T-cell (primary cell): Measurements from ENCODE around the gene CBFA2T2. TPM values are rescaled to one million over a fixed set of nuclear protein-coding genes. Genes with fewer than 3 reads are reported as not detected.

Experiments used
- ATAC-seq, 4 experiments: fragments of 200-7000 bp in 3 of 4; fragments of 150-1000 bp in 1 of 4; cut with Tn5 transposase; replicated peaks in 1 of 4; 1 replicate in 3 of 4; 2 replicates in 1 of 4; pipeline ENCODE4 v1.10.0; 2021; ENCODE audit warnings: moderate library complexity in 3 of 4, mild to moderate bottlenecking in 2 of 4, moderate number of reproducible peaks in 1 of 4
- CTCF ChIA-PET, 2 donors: fragments of 300-600 bp; sonication (Branson Sonifier 250); formaldehyde crosslinking; loops; one replicate each; lab custom pipeline; 2022; ENCODE audit warnings: antibody characterized with exemption in 2 of 2; lab: Charles Lee
- POLR2A ChIA-PET, 2 donors: fragments of 300-600 bp; sonication (Branson Sonifier 250); formaldehyde crosslinking; loops; one replicate each; lab custom pipeline; 2022; ENCODE audit warnings: antibody characterized with exemption in 2 of 2; lab: Charles Lee
- DNase-seq, 35 experiments: peaks; one replicate each; pipeline versions ENCODE4 v3.0.0 to v3.0.0-alpha.2; 2013 to 2023
- H3K27ac ChIP-seq: one replicate; pipeline ENCODE4 v1.5.1; 2013; ENCODE audit warnings: low read length
- H3K27me3 ChIP-seq, 2 experiments: replicated peaks in 1 of 2; 1 replicate in 1 of 2; 2 replicates in 1 of 2; pipeline versions ENCODE4 v1.6.1 to v1.7.0; 2013; ENCODE audit warnings: low read length in 1 of 2, mixed read lengths in 1 of 2; ENCODE audit not compliant: control insufficient read depth in 2 of 2, insufficient read depth in 2 of 2; ENCODE audit errors: extremely low read depth in 1 of 2
- H3K36me3 ChIP-seq, 2 donors: 1 replicate in 1 of 2; 2 replicates in 1 of 2; pipeline versions ENCODE4 v1.6.1 to v1.7.0; 2013; ENCODE audit warnings: low read length in 1 of 2; ENCODE audit not compliant: control insufficient read depth in 2 of 2, insufficient read depth in 1 of 2; ENCODE audit errors: extremely low read depth in 1 of 2
- H3K4me1 ChIP-seq, 2 experiments: 1 replicate in 1 of 2; 2 replicates in 1 of 2; pipeline versions ENCODE4 v1.6.1 to v1.7.0; 2013; ENCODE audit warnings: low read length in 2 of 2, mixed read lengths in 1 of 2; ENCODE audit not compliant: insufficient read depth in 2 of 2, control insufficient read depth in 1 of 2; ENCODE audit errors: extremely low read depth in 1 of 2
- H3K4me3 ChIP-seq, 2 donors: 1 replicate in 1 of 2; 2 replicates in 1 of 2; pipeline versions ENCODE4 v1.5.1 to v1.7.0; 2013; ENCODE audit warnings: mild to moderate bottlenecking in 2 of 2, low read length in 1 of 2, moderate library complexity in 1 of 2; ENCODE audit not compliant: control insufficient read depth in 1 of 2; ENCODE audit errors: extremely low read depth in 1 of 2
- H3K9me3 ChIP-seq: 2 replicates; pipeline ENCODE4 v1.7.0; 2013
- H3K27ac Mint-ChIP-seq, 2 donors: one replicate each; pipeline ENCODE4 v1.8.0; 2020 to 2021; ENCODE audit warnings: mild to moderate bottlenecking in 2 of 2, mixed read lengths in 2 of 2
- H3K27me3 Mint-ChIP-seq, 2 donors: one replicate each; pipeline ENCODE4 v1.8.0; 2021 to 2022; ENCODE audit warnings: mixed read lengths in 2 of 2
- H3K36me3 Mint-ChIP-seq: one replicate; pipeline ENCODE4 v1.8.0; 2021; ENCODE audit warnings: mixed read lengths
- H3K4me1 Mint-ChIP-seq, 3 donors: one replicate each; pipeline ENCODE4 v1.8.0; 2020 to 2022; ENCODE audit warnings: mixed read lengths in 3 of 3, mild to moderate bottlenecking in 1 of 3
- H3K4me3 Mint-ChIP-seq, 3 donors: one replicate each; pipeline ENCODE4 v1.8.0; 2020 to 2022; ENCODE audit warnings: mild to moderate bottlenecking in 3 of 3, mixed read lengths in 3 of 3, moderate library complexity in 3 of 3
- H3K9me3 Mint-ChIP-seq, 3 donors: one replicate each; pipeline ENCODE4 v1.8.0; 2020 to 2022; ENCODE audit warnings: mixed read lengths in 3 of 3
- WGBS: methylation state at CpG from one replicate; pipeline ENCODE4 v1.1.5; 2013; ENCODE audit warnings: missing lambda C conversion rate; ENCODE audit not compliant: insufficient coverage; 5-methylcytosine and 5-hydroxymethylcytosine counted together
- total RNA-seq, 35 experiments: library from RNA in 6 of 35; stranded (reverse) in 6 of 35; fragments of 120-200 nt in 1 of 35; gene quantifications; one replicate each; pipeline versions ENCODE4 v1.2.1 to v1.2.4 and lab custom pipeline; 2013 to 2026

CBFA2T2 gene
- total RNA-seq, 5 donors from 2014 or later (not counting 1 experiment from before 2014, with no cell fraction given) = 25.2 to 34.2 (median 31.0) TPM

DNA sequence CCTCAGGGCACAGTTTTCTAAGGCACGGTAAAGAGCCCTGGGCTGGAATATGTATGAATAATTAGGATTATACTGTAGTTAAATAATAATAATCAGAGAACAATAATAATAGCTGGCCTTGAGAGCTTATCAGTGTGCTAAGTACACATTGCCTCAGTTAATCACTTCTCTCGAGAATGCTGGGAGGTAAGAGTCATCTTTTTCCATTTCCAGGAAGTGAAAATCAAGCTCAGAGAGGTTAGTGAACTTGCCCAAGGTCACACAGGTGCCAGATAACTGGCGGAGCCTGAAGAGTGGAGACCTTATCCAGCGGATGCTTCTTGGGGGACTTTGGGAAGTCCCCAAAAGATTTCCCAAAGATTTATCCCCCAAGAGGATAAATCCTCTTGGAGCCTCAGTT lies 19.4 kb upstream of the CBFA2T2 start:
- CTCF ChIA-PET = no interaction called here
- POLR2A ChIA-PET = no interaction called here
- no peaks in the 10 kb centered on the region for H3K36me3 Mint-ChIP-seq

DNA sequence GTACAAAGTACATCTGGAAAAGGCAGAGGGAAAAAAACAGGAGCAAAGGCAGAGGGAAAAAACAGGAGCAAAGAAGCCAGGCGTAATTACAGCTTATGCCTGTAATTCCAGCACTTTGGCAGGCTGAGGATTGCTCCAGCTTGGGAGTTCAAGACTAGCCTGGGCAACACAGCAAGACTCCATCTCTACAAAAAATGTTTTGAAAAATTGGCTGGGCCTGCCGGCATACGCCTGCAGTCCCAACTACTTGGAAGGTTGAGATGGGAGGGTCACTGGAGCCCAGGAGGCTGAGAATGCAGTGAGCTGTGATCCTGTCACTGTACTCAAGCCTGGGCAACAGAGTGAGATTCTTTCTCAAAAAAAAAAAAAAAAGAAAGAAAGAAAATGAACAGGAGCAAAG lies 19.0 kb upstream of the CBFA2T2 start:
- Mint-ChIP-seq H3K4me1 (peaks cover 0 to 1% (median 0%) of the 10 kb centered on the region in 3 donors), H3K27me3 (no peaks in the 10 kb centered on the region), H3K9me3 (no peaks in the 10 kb centered on the region), H3K36me3 (no peaks in the 10 kb centered on the region), H3K4me3 (no peak overlapping the region), H3K27ac (no peak overlapping the region)
- POLR2A ChIA-PET = no interaction called here
- Histone ChIP-seq H3K9me3 (no peaks in the 10 kb centered on the region), H3K27me3 (no peaks in the 10 kb centered on the region), H3K4me1 (no peaks in the 10 kb centered on the region), H3K27ac (no peak overlapping the region), H3K4me3 (no peak overlapping the region), H3K36me3 (no peaks in the 10 kb centered on the region)
- no peak for DNase-seq
- CTCF ChIA-PET = no interaction called here
- ATAC-seq = no peak
- WGBS = 80% methylated on average over 1 of the region's 3 CpGs

More for the DNA sequence above, 19.4 kb upstream of the CBFA2T2 start:
- H3K27ac Mint-ChIP-seq = no peak overlapping the region
- no CpG with 5 or more reads among the region's 4 CpGs for WGBS
- no peak for ATAC-seq
- no peaks in the 10 kb centered on the region for H3K27me3 ChIP-seq
- no peaks in the 10 kb centered on the region for H3K4me1 ChIP-seq
- H3K4me1 Mint-ChIP-seq = peaks cover 0 to 2% (median 0%) of the 10 kb centered on the region in 3 donors
- DNase-seq = no peak
- no peak overlapping the region for H3K4me3 ChIP-seq
- no peaks in the 10 kb centered on the region for H3K9me3 Mint-ChIP-seq
- H3K4me3 Mint-ChIP-seq = no peak overlapping the region
- no peaks in the 10 kb centered on the region for H3K9me3 ChIP-seq
- no peaks in the 10 kb centered on the region for H3K36me3 ChIP-seq
- H3K27me3 Mint-ChIP-seq = no peaks in the 10 kb centered on the region
- H3K27ac ChIP-seq = no peak overlapping the region

GRCh38 chr20:33472868-33473435 lies 16.9 kb upstream of the CBFA2T2 start:
- H3K27me3 ChIP-seq = no peaks in the 10 kb centered on the region
- no peaks in the 10 kb centered on the region for H3K9me3 ChIP-seq
- POLR2A ChIA-PET = interaction anchor here (0.6 to 0.7 kb wide), 3 partner anchors 41 to 1665 kb away, joined by 3 to 5 read pairs (median 3); no protein-coding TSS in a partner anchor
- ATAC-seq (no peak), DNase-seq (no peak)
- Mint-ChIP-seq H3K27ac (no peak overlapping the region), H3K4me3 (no peak overlapping the region), H3K36me3 (no peaks in the 10 kb centered on the region), H3K9me3 (no peaks in the 10 kb centered on the region), H3K4me1 (no peaks in the 10 kb centered on the region), H3K27me3 (no peaks in the 10 kb centered on the region)
- 89% methylated on average over 7 of the region's 7 CpGs for WGBS
- no peak overlapping the region for H3K27ac ChIP-seq
- no peaks in the 10 kb centered on the region for H3K4me1 ChIP-seq
- H3K36me3 ChIP-seq = no peaks in the 10 kb centered on the region
- CTCF ChIA-PET = interaction anchor here in 1 of 2 donors (0.6 kb wide), 1 partner anchor 14 kb away, joined by 3 read pairs; no protein-coding TSS in a partner anchor
- no peak overlapping the region for H3K4me3 ChIP-seq

DNA sequence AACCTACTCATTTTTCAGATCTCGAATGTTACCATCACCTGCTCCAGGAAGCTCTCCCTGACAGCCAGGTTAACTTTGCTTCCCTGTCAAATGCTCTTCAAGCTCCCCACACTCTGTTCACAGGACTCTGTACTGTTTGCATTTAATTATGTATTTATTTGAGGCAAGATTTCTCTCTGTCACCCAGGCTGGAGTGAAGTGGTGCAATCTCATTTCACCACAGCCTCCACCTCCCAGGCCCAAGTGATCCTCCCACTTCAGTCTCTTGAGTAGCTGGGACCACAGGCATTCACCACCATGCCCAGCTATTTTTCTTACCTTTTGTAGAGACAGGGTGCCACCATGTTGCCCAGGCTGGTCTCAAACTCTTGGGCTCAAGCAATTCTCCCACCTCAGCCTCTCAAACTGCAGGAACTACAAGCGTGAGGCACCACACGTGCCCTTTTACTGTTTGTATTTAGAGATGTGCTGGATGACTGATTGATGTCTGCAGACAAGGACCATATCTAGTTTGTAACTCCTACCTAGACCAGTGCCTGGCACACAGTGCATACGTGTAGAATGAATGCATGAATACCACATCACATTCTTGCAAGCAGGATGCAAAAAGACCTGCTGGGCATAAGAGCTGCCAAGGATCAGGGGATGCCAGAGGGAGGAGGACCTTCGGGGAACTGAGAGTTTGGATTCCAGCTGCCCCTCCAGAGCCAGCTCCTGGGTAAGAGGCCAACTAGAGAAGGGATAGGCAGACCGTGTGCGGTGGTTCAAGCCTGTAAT lies 15.6 kb upstream of the CBFA2T2 start:
- Mint-ChIP-seq H3K9me3 (no peaks in the 10 kb centered on the region), H3K4me1 (no peaks in the 10 kb centered on the region), H3K27ac (no peak overlapping the region), H3K36me3 (no peaks in the 10 kb centered on the region), H3K27me3 (no peaks in the 10 kb centered on the region), H3K4me3 (no peak overlapping the region)
- Histone ChIP-seq H3K9me3 (no peaks in the 10 kb centered on the region), H3K27me3 (no peaks in the 10 kb centered on the region), H3K36me3 (no peaks in the 10 kb centered on the region), H3K4me3 (no peak overlapping the region), H3K4me1 (no peaks in the 10 kb centered on the region), H3K27ac (no peak overlapping the region)
- ATAC-seq = no peak
- WGBS = 57% methylated on average over 1 of the region's 7 CpGs
- no peak for DNase-seq
- CTCF ChIA-PET = no interaction called here
- POLR2A ChIA-PET = interaction anchor here in 1 of 2 donors (0.5 to 0.7 kb wide), 2 partner anchors 30 to 278 kb away, joined by 3 read pairs; no protein-coding TSS in a partner anchor

DNA sequence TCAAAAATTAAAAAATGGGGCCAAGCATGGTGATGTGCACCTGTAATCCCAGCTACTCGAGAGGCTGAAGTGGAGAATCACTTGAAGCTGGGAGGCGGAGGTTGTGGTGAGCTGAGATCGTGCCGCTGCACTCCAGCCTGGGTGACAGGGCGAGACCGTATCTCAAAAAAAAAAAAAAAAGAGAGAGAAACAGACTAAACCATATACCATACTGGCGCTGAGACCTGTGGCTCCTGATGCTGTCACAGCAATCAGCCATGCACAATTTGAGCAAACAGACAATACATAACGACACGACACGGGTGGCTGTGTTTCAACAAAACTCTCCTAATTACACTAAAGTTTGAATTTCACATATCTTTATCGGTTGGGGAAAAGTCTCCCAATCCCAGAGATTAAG lies 14.9 kb upstream of the CBFA2T2 start:
- H3K9me3 Mint-ChIP-seq = no peaks in the 10 kb centered on the region
- no peak overlapping the region for H3K4me3 Mint-ChIP-seq
- no peaks in the 10 kb centered on the region for H3K4me1 Mint-ChIP-seq
- no peak overlapping the region for H3K27ac ChIP-seq
- H3K27me3 Mint-ChIP-seq = no peaks in the 10 kb centered on the region
- no peak overlapping the region for H3K4me3 ChIP-seq
- H3K36me3 Mint-ChIP-seq = no peaks in the 10 kb centered on the region
- H3K9me3 ChIP-seq = no peaks in the 10 kb centered on the region
- H3K27me3 ChIP-seq = no peaks in the 10 kb centered on the region
- CTCF ChIA-PET = no interaction called here
- POLR2A ChIA-PET = interaction anchor here in 1 of 2 donors (0.7 kb wide), 1 partner anchor 29 kb away, joined by 3 read pairs; no protein-coding TSS in a partner anchor
- ATAC-seq = no peak
- no peaks in the 10 kb centered on the region for H3K4me1 ChIP-seq
- no CpG with 5 or more reads among the region's 11 CpGs for WGBS
- no peak overlapping the region for H3K27ac Mint-ChIP-seq
- H3K36me3 ChIP-seq = no peaks in the 10 kb centered on the region
- DNase-seq = no peak

DNA sequence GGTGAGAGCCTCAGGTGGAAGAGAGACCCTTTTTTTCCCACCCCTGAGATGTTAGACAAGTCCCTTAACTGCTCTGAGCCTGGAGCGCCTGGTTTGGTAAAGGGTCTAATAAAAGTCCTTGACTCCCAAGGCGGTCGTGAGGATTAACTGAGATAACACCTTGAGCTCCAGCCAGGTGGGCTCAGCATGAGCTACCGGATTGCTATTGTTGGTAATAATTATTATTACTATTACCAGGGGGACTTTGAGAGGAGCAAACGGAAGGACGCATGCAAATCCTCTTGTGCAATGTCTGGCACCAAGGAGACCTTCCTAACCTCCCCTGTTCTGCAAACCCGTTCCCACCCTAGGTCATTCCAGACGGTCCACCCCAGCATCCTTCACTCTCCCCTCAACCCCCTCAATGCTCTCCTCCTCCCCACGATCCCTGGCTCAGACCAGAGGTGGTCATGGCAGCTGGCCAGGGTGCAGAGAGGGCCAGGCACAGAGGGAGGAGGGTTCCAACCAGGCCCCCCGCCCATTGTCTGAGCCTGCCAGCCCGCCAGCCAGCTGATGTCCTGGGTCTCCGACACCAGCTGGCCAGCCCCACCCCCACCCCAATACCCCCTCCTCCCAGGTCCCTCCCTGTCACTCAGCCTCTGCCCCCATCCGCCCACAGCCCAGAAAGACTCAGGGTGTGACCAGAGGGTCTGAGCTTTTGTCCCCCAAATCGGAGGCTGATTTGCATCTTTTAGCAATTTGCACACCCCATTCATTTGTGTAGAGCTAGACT lies 14.3 kb upstream of the CBFA2T2 start:
- H3K4me3 Mint-ChIP-seq = no peak overlapping the region
- ATAC-seq (no peak), DNase-seq (no peak)
- H3K27ac Mint-ChIP-seq = no peak overlapping the region
- H3K27me3 Mint-ChIP-seq = no peaks in the 10 kb centered on the region
- H3K4me1 Mint-ChIP-seq = no peaks in the 10 kb centered on the region
- Histone ChIP-seq H3K27me3 (no peaks in the 10 kb centered on the region), H3K27ac (no peak overlapping the region), H3K9me3 (no peaks in the 10 kb centered on the region), H3K4me3 (no peak overlapping the region), H3K36me3 (no peaks in the 10 kb centered on the region), H3K4me1 (no peaks in the 10 kb centered on the region)
- no peaks in the 10 kb centered on the region for H3K9me3 Mint-ChIP-seq
- ChIA-PET POLR2A (interaction anchor here in 1 of 2 donors (0.6 kb wide), 1 partner anchor 101 kb away, joined by 5 read pairs; no protein-coding TSS in a partner anchor), CTCF (no interaction called here)
- no peaks in the 10 kb centered on the region for H3K36me3 Mint-ChIP-seq
- 100% methylated on average over 3 of the region's 14 CpGs for WGBS
